Activated naive CD8-positive, alpha-beta T cell (primary cell): Measurements from ENCODE around the gene FASTKD1.
"Not testable (repeated sequence)": the region's sequence is repeated elsewhere in the genome, so short reads cannot be mapped to it uniquely, and the experiment has no call there.

Source experiments
- H3K27ac Mint-ChIP-seq: one replicate; pipeline ENCODE4 v1.8.0; 2021; ENCODE audit warnings: mixed read lengths
- H3K27me3 Mint-ChIP-seq: one replicate; pipeline ENCODE4 v1.8.0; 2021; ENCODE audit warnings: mixed read lengths
- H3K36me3 Mint-ChIP-seq: one replicate; pipeline ENCODE4 v1.8.0; 2021; ENCODE audit warnings: mixed read lengths
- H3K4me1 Mint-ChIP-seq: one replicate; pipeline ENCODE4 v1.8.0; 2021; ENCODE audit warnings: low read depth, mixed read lengths
- H3K4me3 Mint-ChIP-seq: one replicate; pipeline ENCODE4 v1.8.0; 2021; ENCODE audit warnings: mild to moderate bottlenecking, mixed read lengths
- H3K9me3 Mint-ChIP-seq: one replicate; pipeline ENCODE4 v1.8.0; 2021; ENCODE audit warnings: low read depth, mixed read lengths

Gene FASTKD1

DNA sequence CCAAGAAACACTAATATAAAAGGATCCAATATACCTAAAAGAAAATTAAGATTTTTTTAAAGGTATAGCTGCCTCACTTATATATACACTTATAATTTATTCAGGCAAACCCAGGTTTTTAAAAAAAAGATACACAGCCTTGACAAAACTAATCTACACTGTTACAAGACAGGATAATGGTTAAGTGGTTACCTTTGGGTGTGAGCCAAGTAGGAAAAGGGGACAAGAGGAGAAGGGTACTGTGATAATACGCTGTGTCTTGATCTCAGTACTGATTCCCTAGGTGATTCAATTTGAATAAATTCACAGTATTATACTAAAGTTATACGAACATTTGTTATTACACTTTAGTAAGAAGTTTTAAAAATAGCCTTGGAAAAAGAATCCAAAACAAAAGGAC is 33.5 kb downstream of the FASTKD1 start:
- Mint-ChIP-seq H3K27ac (no peak overlapping the region), H3K27me3 (no peaks in the 10 kb centered on the region), H3K4me3 (no peak overlapping the region), H3K36me3 (peaks cover 10% of the 10 kb centered on the region), H3K9me3 (no peaks in the 10 kb centered on the region), H3K4me1 (no peaks in the 10 kb centered on the region)

DNA sequence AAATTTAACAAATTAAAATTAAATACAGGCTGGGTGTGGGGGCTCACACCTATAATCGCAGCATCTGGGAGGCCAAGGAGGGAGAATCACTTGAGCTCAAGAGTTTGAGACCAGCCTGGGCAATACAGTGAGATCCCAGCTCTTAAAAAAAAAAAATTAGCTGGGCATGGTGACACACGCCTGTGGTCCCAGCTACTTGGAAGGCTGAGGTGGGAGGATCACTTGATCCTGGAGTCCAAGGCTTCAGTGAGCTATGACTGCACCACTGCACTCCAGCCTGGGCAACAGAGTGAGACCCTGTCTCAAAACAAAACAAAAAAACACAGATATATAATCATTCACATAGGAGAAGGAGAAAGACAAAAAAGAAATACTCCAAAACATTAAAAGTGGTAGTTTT is 34.2 kb downstream of the FASTKD1 start:
- not testable (repeated sequence) for H3K4me1 Mint-ChIP-seq, H3K4me3 Mint-ChIP-seq, H3K36me3 Mint-ChIP-seq, H3K27me3 Mint-ChIP-seq, H3K9me3 Mint-ChIP-seq, H3K27ac Mint-ChIP-seq

DNA sequence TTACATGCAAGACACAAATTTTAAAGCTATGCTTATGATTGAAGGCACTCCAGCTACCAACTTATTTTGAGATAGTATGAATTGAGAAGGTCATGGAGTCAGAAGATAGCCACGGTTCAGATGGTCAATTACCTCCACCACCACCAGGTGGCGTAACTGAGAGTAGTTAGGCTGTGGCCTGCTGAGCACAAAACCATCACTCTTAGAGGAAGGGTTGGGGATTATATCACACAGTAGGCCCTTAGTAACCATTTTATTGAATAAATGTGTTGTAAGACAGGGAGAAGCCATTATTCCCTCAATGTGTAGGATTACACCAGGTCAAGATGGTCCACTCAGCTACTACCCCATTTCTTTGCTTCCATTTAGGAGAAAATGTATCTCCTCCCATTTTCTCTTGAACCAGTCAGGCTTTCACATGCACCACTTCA is 45.4 kb downstream of the FASTKD1 start:
- no peaks in the 10 kb centered on the region for H3K9me3 Mint-ChIP-seq
- H3K4me3 Mint-ChIP-seq: no peak overlapping the region
- no peaks in the 10 kb centered on the region for H3K27me3 Mint-ChIP-seq
- peaks cover 2% of the 10 kb centered on the region for H3K36me3 Mint-ChIP-seq
- no peaks in the 10 kb centered on the region for H3K4me1 Mint-ChIP-seq
- H3K27ac Mint-ChIP-seq: no peak overlapping the region

DNA sequence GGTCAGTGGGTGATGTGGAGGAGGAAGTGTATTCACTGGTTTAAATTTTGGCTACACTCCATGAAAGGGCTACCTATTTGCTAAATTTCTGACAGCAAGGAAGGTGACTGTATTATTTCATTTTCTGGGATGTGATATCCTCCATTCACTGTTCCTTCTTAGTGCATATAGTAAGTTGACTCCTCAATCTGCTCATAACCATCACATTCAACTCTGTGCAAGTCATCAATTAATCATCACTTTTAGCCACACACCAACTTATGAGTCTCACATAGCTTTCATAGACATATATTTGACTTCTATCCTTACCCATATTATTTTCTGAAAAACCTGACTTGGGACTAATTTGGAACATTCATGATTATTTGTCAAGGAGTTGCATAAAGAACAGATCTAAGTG is 47.2 kb downstream of the FASTKD1 start:
- H3K36me3 Mint-ChIP-seq: peaks cover 2% of the 10 kb centered on the region

DNA sequence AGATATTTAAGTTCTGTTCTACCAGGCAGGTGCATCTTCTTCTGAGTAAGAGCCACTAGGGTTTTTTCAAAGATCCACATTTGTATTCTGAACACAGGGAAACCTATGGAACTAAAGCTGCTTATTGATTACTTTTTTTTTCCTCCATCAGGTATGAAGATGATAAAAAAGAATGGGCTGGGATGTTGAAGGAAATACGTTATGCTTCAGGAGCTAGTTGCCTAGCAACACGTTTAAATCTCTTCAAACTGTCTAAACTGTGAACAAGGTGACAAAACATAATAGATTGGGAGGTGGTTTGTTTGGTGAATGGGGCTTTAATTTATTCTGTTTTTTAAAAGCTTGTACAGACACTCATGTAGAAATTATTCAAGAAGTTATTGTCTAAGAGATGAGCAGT is 48.2 kb downstream of the FASTKD1 start:
- Mint-ChIP-seq H3K27ac (no peak overlapping the region), H3K4me1 (no peaks in the 10 kb centered on the region), H3K9me3 (no peaks in the 10 kb centered on the region), H3K27me3 (no peaks in the 10 kb centered on the region), H3K36me3 (peaks cover 2% of the 10 kb centered on the region), H3K4me3 (no peak overlapping the region)

More for the DNA sequence above, 47.2 kb downstream of the FASTKD1 start:
- no peaks in the 10 kb centered on the region for H3K4me1 Mint-ChIP-seq
- H3K27me3 Mint-ChIP-seq: no peaks in the 10 kb centered on the region
- H3K27ac Mint-ChIP-seq: no peak overlapping the region
- H3K9me3 Mint-ChIP-seq: no peaks in the 10 kb centered on the region
- H3K4me3 Mint-ChIP-seq: no peak overlapping the region

DNA sequence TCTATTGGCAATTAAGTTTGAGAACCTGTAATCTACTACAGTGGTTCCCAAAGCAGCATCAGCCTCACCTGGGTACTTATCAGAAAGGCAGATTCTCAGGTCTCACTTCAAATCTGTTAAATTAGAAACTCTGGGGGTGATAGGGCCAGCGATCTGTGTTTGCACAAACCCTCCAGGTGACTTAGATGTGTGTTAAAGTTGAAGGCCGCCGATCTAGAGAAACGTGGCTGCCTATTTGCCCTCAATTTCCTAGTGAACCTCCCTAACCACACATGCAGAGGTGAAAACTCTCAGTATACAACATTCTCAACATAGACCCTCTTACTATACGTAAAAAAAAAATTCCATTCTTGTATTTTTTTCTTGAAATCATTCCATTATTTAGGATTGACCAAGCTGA is 50.0 kb downstream of the FASTKD1 start:
- Mint-ChIP-seq H3K36me3 (peaks cover 2% of the 10 kb centered on the region), H3K4me3 (no peak overlapping the region), H3K27ac (no peak overlapping the region), H3K4me1 (no peaks in the 10 kb centered on the region), H3K27me3 (no peaks in the 10 kb centered on the region), H3K9me3 (no peaks in the 10 kb centered on the region)

DNA sequence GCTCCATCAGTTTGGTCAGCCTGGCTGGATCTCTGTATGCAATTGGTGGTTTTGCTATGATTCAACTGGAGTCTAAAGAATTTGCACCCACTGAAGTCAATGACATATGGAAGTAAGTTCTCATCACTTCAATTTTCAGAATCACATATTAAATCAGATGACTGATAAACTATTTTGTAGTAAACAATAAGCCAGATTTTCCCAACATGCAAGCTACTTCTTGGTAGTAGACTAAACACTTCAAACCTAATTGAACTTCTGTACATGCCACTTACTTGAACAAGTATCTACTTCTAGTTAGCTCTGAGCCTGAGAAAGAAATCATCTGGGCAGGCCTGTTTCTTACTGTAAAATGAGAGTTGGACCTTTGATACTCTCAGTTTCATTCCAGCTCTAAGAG is 52.8 kb downstream of the FASTKD1 start:
- Mint-ChIP-seq H3K4me1 (no peaks in the 10 kb centered on the region), H3K27ac (no peak overlapping the region), H3K9me3 (no peaks in the 10 kb centered on the region), H3K4me3 (no peak overlapping the region), H3K36me3 (no peaks in the 10 kb centered on the region), H3K27me3 (no peaks in the 10 kb centered on the region)

DNA sequence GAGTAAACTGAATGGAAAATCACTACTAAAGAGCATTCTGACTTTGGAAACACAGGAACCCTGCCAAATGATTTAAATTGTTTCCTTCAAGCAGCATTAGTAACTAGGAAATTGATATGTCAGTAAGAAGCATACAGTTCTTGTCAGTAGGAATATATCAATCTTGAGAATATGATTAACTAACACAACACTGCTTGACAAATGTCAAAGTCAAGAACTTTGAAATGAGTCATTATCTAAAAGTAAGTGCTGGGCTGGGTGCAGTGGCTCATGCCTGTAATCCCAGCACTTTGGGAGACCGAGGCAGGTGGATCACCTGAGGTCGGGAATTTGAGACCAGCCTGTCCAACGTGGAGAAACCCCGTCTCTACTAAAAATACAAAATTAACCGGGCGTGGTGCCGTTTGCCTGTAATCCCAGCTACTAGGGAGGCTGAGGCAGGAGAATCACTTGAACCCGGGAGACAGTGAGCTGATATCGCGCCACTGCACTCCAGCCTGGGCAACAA is 57.1 kb downstream of the FASTKD1 start:
- H3K36me3 Mint-ChIP-seq, H3K9me3 Mint-ChIP-seq, H3K4me3 Mint-ChIP-seq, H3K4me1 Mint-ChIP-seq, H3K27ac Mint-ChIP-seq, H3K27me3 Mint-ChIP-seq: not testable (repeated sequence)

DNA sequence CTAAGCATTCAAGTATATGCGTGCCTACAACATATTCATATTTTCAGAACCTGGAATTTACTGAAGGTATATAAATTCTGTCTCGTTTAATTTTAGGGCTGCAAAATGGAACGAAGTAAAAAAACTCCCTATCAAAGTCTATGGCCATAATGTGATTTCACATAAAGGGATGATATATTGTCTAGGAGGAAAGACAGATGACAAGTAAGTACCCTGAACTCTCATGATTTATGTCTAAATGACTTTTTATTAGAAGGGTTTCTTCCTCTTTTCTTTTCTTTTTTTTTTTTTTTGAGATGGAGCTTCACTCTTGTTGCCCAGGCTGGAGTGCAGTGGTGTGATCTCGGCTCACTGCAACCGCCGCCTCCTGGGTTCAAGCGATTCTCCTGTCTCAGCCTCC is 58.9 kb downstream of the FASTKD1 start:
- not testable (repeated sequence) for H3K9me3 Mint-ChIP-seq, H3K4me1 Mint-ChIP-seq, H3K27ac Mint-ChIP-seq, H3K36me3 Mint-ChIP-seq, H3K4me3 Mint-ChIP-seq, H3K27me3 Mint-ChIP-seq

DNA sequence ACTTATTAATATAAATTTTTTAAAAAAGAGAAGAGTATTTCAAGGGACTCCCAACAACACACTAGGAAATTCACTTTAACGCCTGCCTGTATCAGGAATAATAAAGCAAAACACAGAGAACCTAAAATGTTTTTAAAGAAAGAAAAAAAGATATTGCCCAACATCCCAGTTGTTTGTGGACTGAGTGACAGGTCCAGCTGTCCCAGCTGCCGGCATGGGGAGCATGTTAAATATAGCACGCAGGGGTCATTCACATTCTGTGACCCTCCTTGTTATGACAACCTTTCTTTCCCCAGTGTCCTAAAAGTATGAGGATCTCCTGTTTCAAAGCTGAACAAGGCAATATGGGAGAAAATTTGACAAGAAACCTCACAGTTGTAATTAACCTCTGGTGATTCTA is 59.7 kb downstream of the FASTKD1 start:
- no peaks in the 10 kb centered on the region for H3K4me1 Mint-ChIP-seq
- H3K4me3 Mint-ChIP-seq: no peak overlapping the region
- H3K27ac Mint-ChIP-seq: no peak overlapping the region
- no peaks in the 10 kb centered on the region for H3K36me3 Mint-ChIP-seq
- no peaks in the 10 kb centered on the region for H3K27me3 Mint-ChIP-seq
- no peaks in the 10 kb centered on the region for H3K9me3 Mint-ChIP-seq

DNA sequence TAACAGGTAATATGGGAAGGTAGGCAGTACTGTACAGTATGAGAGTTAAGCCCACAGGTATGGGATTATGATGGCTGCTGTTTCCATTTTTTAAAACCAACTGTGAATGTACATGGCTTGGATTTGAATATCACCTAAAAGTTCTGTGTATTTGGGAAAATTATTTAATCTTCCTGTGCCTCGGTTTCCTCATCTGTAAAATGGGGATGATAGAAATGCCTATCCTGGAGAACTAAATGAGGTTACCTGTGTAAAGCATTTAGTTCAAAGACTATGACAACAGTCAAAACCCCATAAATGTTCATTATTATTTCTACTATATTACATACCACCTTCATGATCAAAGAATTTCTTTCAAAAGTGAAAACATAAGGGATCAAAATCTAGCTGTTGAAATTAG is 60.6 kb downstream of the FASTKD1 start:
- Mint-ChIP-seq H3K4me1 (no peaks in the 10 kb centered on the region), H3K9me3 (no peaks in the 10 kb centered on the region), H3K27ac (no peak overlapping the region), H3K27me3 (no peaks in the 10 kb centered on the region), H3K4me3 (no peak overlapping the region), H3K36me3 (peaks cover under 1% of the 10 kb centered on the region)

DNA sequence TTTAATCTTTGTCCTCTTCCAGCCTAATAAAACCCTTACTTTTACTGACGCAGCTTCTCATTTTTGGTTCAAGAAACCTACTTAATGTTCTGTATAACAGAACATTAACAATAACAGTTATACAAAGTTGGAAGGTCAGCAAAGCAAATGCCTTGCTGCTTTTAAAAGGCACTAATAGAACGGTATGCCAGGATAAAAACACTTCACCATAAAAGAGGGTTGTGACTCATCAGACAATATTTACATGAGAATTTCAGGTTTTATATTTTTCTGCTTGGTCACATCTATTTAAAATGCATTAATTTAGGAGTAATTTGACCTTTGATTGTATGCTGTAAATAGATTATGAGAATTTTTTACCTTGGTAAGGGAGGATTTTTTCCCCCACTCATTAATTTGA is 61.1 kb downstream of the FASTKD1 start:
- no peaks in the 10 kb centered on the region for H3K4me1 Mint-ChIP-seq
- no peak overlapping the region for H3K27ac Mint-ChIP-seq
- H3K36me3 Mint-ChIP-seq: peaks cover 2% of the 10 kb centered on the region
- H3K4me3 Mint-ChIP-seq: no peak overlapping the region
- H3K9me3 Mint-ChIP-seq: no peaks in the 10 kb centered on the region
- H3K27me3 Mint-ChIP-seq: no peaks in the 10 kb centered on the region

DNA sequence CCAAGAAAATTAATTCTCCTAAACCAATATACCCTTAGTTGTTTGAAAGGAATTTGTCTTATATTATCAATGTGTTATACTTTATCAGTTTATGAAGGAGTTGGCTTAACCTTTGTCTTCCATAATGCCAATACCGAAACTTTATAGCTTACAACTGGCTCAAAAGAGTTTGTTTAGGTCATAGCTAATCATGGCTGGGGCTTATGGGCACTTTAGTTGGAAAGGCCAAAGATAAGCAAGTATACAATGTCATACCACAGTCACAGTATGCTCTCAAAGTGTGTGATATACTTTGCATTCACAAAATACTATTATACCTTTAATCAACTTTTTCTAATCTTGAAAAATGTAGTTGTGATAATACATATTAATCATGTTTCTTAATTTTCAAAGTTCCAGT is 61.8 kb downstream of the FASTKD1 start:
- H3K4me3 Mint-ChIP-seq: no peak overlapping the region
- no peaks in the 10 kb centered on the region for H3K9me3 Mint-ChIP-seq
- H3K36me3 Mint-ChIP-seq: peaks cover 2% of the 10 kb centered on the region
- H3K4me1 Mint-ChIP-seq: no peaks in the 10 kb centered on the region
- H3K27ac Mint-ChIP-seq: no peak overlapping the region
- no peaks in the 10 kb centered on the region for H3K27me3 Mint-ChIP-seq

DNA sequence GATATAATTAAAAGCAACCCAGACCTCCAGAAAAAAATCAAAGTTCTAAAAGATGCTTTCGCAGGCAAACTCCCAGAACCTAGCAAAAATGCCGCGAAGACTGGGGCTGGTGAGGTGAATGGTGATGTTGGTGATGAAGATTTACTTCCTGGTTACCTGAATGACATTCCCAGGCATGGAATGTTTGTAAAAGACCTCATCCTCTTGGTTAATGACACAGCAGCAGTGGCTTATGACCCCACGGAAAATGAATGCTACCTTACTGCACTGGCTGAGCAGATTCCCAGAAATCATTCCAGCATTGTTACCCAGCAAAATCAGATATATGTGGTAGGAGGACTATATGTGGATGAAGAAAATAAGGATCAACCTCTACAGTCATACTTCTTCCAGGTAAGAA is 63.2 kb downstream of the FASTKD1 start:
- peaks cover 2% of the 10 kb centered on the region for H3K36me3 Mint-ChIP-seq
- no peak overlapping the region for H3K27ac Mint-ChIP-seq
- no peaks in the 10 kb centered on the region for H3K27me3 Mint-ChIP-seq
- H3K9me3 Mint-ChIP-seq: no peaks in the 10 kb centered on the region
- H3K4me3 Mint-ChIP-seq: no peak overlapping the region
- H3K4me1 Mint-ChIP-seq: no peaks in the 10 kb centered on the region

DNA sequence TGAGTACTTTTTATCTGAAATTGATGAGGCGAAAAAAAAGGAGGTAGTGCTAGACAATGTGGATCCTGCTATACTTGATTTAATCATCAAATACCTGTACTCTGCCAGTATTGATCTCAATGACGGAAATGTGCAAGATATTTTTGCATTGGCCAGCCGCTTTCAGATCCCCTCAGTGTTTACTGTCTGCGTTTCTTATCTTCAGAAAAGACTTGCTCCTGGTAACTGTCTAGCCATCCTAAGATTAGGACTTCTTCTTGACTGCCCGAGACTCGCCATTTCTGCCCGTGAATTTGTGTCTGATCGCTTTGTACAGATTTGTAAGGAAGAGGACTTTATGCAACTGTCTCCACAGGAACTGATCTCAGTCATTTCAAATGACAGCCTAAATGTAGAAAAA is 63.7 kb downstream of the FASTKD1 start:
- no peak overlapping the region for H3K27ac Mint-ChIP-seq
- no peaks in the 10 kb centered on the region for H3K4me1 Mint-ChIP-seq
- H3K36me3 Mint-ChIP-seq: peaks cover 2% of the 10 kb centered on the region
- H3K4me3 Mint-ChIP-seq: no peak overlapping the region
- H3K9me3 Mint-ChIP-seq: no peaks in the 10 kb centered on the region
- no peaks in the 10 kb centered on the region for H3K27me3 Mint-ChIP-seq

DNA sequence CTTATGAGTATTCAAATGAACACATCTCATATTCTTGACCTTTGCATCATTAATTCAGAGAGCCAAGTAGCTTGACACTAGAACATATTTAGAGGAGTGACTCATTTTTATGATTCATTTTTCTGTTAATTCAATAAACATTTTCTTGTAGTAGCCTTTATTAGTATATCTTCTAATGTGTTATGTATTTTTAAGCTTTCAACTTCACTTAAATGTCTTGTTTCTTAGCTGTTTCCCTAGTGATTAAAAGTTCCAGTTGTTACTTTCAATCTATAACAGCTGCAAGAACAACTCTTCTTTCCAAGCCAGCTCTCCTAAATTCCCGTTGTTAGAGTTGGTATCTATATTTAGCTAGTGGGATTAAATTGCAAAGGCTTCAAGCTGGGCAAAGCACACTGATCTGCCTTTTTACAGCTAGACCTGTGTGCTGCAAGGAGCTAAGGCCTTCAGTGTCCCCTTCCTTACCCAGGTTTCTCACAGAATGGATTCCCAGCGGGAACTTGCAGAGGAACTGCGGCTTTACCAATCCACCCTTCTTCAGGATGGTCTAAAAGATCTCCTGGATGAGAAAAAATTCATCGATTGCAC is 64.3 kb downstream of the FASTKD1 start, which contains the start of gene KLHL41:
KLHL41 (plus strand) TSS at position 405 of the 588 bp plus-strand sequence; CDS start at position 482, 77 bp downstream.
- Mint-ChIP-seq H3K9me3 (no peaks in the 10 kb centered on the region), H3K4me1 (no peaks in the 10 kb centered on the region), H3K27ac (no peak within 1 kb of the TSS), H3K36me3 (peaks cover 2% of the 10 kb centered on the region), H3K4me3 (no peak within 1 kb of the TSS), H3K27me3 (no peaks in the 10 kb centered on the region)
